Panc1 (cell line): Measurements from ENCODE around the gene CSMD2. TPM values are rescaled to one million over a fixed set of nuclear protein-coding genes. Genes with fewer than 3 reads are reported as not detected.

Source experiments
- ATAC-seq: fragments of 200-7000 bp; cut with Tn5 transposase; 2 replicates; pipeline ENCODE4 v1.9.1; 2020; ENCODE audit warnings: mild to moderate bottlenecking, moderate library complexity
- BruUV-seq: library from RNA; stranded (reverse); fragments of 400-500 nt; replicated peaks from 2 replicates; lab custom pipeline; 2021; lab: Mats Ljungman, UMichigan
- CTCF ChIA-PET: fragments of 300-600 bp; sonication (Branson Sonifier 250); formaldehyde crosslinking; loops from one replicate; lab custom pipeline; 2022; ENCODE audit warnings: antibody characterized with exemption; lab: Charles Lee
- POLR2A ChIA-PET: fragments of 300-600 bp; sonication (Branson Sonifier 250); formaldehyde crosslinking; loops from one replicate; lab custom pipeline; 2022; ENCODE audit warnings: antibody characterized with exemption; lab: Charles Lee
- DNase-seq: peaks from one replicate; pipeline ENCODE4 v3.0.0-alpha.2; 2010; ENCODE audit warnings: low read depth, low spot score
- H3K27ac ChIP-seq: 2 replicates; pipeline ENCODE4 v1.5.1; 2011; ENCODE audit warnings: mild to moderate bottlenecking, low read length, inconsistent platforms
- H3K27me3 ChIP-seq: fragments of 200-500 bp; sonication (Bioruptor generic); 2 replicates; pipeline ENCODE4 v1.6.0; 2014; ENCODE audit warnings: low read length, inconsistent platforms; ENCODE audit not compliant: control insufficient read depth, insufficient read depth
- H3K36me3 ChIP-seq: fragments of 200-500 bp; sonication (Bioruptor generic); 2 replicates; pipeline ENCODE4 v1.5.1; 2014; ENCODE audit warnings: inconsistent platforms, mild to moderate bottlenecking, low read length, moderate library complexity; ENCODE audit not compliant: control insufficient read depth, insufficient read depth
- H3K4me1 ChIP-seq: 2 replicates; pipeline ENCODE4 v1.5.1; 2011; ENCODE audit warnings: inconsistent platforms, mild to moderate bottlenecking, low read length, moderate library complexity; ENCODE audit not compliant: control insufficient read depth, insufficient read depth
- H3K4me3 ChIP-seq, 2 experiments: 2 replicates each; pipeline ENCODE4 v1.5.1; 2011 to 2012; ENCODE audit warnings: low read depth in 2 of 2, low read length in 2 of 2, mild to moderate bottlenecking in 2 of 2, inconsistent platforms in 1 of 2, moderate library complexity in 1 of 2
- H3K9me3 ChIP-seq: fragments of 200-500 bp; sonication (Bioruptor generic); 2 replicates; pipeline ENCODE4 v1.5.1; 2014; ENCODE audit warnings: low read depth, mild to moderate bottlenecking, inconsistent platforms, low read length, moderate library complexity; ENCODE audit not compliant: control insufficient read depth, insufficient read depth
- CTCF ChIP-seq: fragments of 450-650 bp; IDR thresholded peaks from 2 replicates; pipeline ENCODE4 v1.5.1; 2017; ENCODE audit warnings: mild to moderate bottlenecking
- POLR2AphosphoS5 ChIP-seq: IDR thresholded peaks from 2 replicates; pipeline ENCODE4 v1.6.1; 2012; ENCODE audit warnings: mild to moderate bottlenecking, low read depth, low read length, moderate library complexity
- REST ChIP-seq, 2 experiments: IDR thresholded peaks; 2 replicates each; pipeline ENCODE4 v1.6.1; 2011 to 2012; ENCODE audit warnings: low read depth in 2 of 2, control low read depth in 1 of 2, low read length in 1 of 2, mild to moderate bottlenecking in 1 of 2, moderate library complexity in 1 of 2; ENCODE audit not compliant: insufficient read depth in 1 of 2
- SIN3A ChIP-seq: IDR thresholded peaks from 2 replicates; pipeline ENCODE4 v1.6.1; 2012; ENCODE audit warnings: low read depth, mild to moderate bottlenecking, low read length, moderate library complexity, borderline replicate concordance; ENCODE audit not compliant: insufficient read depth
- TCF7L2 ChIP-seq: IDR thresholded peaks from 2 replicates; pipeline ENCODE4 v1.6.1; 2011; ENCODE audit warnings: mild to moderate bottlenecking, low read depth, low read length, inconsistent platforms
- in situ Hi-C: cut with HindIII; loops from 2 replicates; pipeline ENCODE4 v1.10.0; 2016; ENCODE audit warnings: low sequenced_read_pairs, low pct_unique_long_range_greater_than_20kb
- intact Hi-C: fragments of 100-400 bp; cut with micrococcal nuclease; formaldehyde crosslinking; loops from one replicate; pipeline ENCODE4 v1.10.0; 2022; ENCODE audit not compliant: unreplicated experiment
- total RNA-seq: library from RNA; stranded (reverse); gene quantifications from one replicate; pipeline ENCODE4 v1.2.1, GENCODE V29; 2021; ENCODE audit not compliant: unreplicated experiment

Gene CSMD2
- total RNA-seq, 1 experiment from 2014 or later: not detected

- DNase-seq: no peak
- H3K4me3 ChIP-seq: no peak overlapping the region
- intact Hi-C loops: no loop called here
- no peak for ATAC-seq
- POLR2A ChIA-PET: no interaction called here
- H3K36me3 ChIP-seq: no peaks in the 10 kb centered on the region
- no peaks in the 10 kb centered on the region for H3K9me3 ChIP-seq
- TF ChIP-seq TCF7L2 (no peak), POLR2AphosphoS5 (no peak), REST (IDR thresholded peaks at IDR 0.05; ENCODE audit: insufficient read depth in 1 of 2, low read depth in 2 of 2, low read length in 1 of 2) (no peak), CTCF (no peak), SIN3A (no peak)
- CTCF ChIA-PET: no interaction called here
- H3K27ac ChIP-seq: no peak overlapping the region
- no peaks in the 10 kb centered on the region; the same call in 1 of the 2 replicates for H3K27me3 ChIP-seq
- H3K4me1 ChIP-seq: no peaks in the 10 kb centered on the region
- no TSS peak for BruUV-seq
- in situ Hi-C loops: no loop called here
Observed at GRCh38 chr1:33866281-33866680, 298.7 kb downstream of the CSMD2 start.

GRCh38 chr1:33864460-33865389, 300.3 kb downstream of the CSMD2 start:
- Histone ChIP-seq H3K36me3 (no peaks in the 10 kb centered on the region), H3K9me3 (no peaks in the 10 kb centered on the region), H3K27me3 (no peaks in the 10 kb centered on the region; the same call in 1 of the 2 replicates), H3K4me1 (no peaks in the 10 kb centered on the region), H3K27ac (no peak overlapping the region), H3K4me3 (no peak overlapping the region)
- ATAC-seq: no peak
- TF ChIP-seq POLR2AphosphoS5 (no peak), TCF7L2 (no peak), CTCF (no peak)
- POLR2A ChIA-PET: no interaction called here
- no TSS peak for BruUV-seq
- in situ Hi-C loops: no loop called here
- intact Hi-C loops: no loop called here
- DNase-seq: no peak
- CTCF ChIA-PET: no interaction called here
